ENCODE measurements around the gene PON2. TPM values are rescaled to one million over a fixed set of nuclear protein-coding genes. Genes with fewer than 3 reads are reported as not detected.

Gene PON2
- polyA plus RNA-seq, 3 donors, result 18.2 to 47.8 (median 22.6) TPM

GRCh38 chr7:95375591-95376257 lies 59.1 kb downstream of the PON2 start:
- 69 to 95% (median 92%) methylated on average over 2 of the region's 2 CpGs for WGBS, 3 donors

GRCh38 chr7:95373323-95373722 lies 61.5 kb downstream of the PON2 start:
- WGBS, 3 donors, result 80 to 88% (median 83%) methylated on average over 4 of the region's 4 CpGs
- no peak overlapping the region for H3K27ac ChIP-seq (ENCODE audit: low read depth, low read length)

More at GRCh38 chr7:95375591-95376257, 59.1 kb downstream of the PON2 start:
- no peak overlapping the region for H3K27ac ChIP-seq (ENCODE audit: low read depth, low read length)

DNA sequence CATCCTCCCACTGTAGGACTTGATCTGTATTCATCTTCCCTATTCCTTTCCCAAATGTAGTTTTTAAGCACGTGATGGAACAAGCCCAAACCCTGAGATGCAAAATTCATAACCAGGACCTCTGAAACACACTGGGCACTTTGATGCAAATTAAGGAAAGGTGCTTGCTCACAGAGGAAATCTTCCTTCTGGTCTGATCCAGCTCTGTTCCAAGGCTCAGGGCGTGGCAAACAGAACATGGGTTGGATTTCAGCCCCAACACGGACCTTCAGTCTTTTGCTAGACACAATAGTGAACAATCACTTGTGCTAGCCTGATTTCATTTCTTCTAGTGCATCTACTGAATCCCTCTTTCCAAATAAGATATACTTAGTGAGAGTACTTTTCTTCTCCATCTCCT lies 66.6 kb downstream of the PON2 start:
- WGBS, 3 donors, result 84 to 89% (median 87%) methylated on average over 3 of the region's 3 CpGs

DNA sequence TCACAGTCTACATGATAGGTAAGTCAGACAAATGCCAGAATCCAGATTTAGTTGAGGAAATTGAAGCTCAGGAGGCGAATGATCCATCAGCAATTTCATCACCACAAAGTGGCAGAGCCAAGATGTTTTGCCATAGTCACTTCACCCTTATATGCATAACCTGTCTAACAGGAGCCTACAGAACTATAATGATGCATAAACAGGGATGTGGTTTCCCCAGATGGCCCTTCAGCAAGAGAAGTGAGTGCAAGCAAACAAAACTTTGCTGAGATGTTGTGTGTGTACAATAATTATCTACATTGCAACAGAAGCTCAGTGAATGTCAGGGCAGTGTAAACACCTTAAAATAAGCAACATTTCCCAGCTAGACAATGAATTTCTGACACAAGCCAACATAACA lies 67.2 kb downstream of the PON2 start:
- 76 to 93% (median 87%) methylated on average over 1 of the region's 1 CpG for WGBS, 3 donors
- H3K27ac ChIP-seq (ENCODE audit: low read depth, low read length), result no peak overlapping the region

More for the DNA sequence above, 66.6 kb downstream of the PON2 start:
- H3K27ac ChIP-seq (ENCODE audit: low read depth, low read length), result no peak overlapping the region

GRCh38 chr7:95365151-95365550 lies 69.7 kb downstream of the PON2 start:
- 93 to 100% (median 94%) methylated on average over 1 of the region's 1 CpG for WGBS, 3 donors
- no peak overlapping the region for H3K27ac ChIP-seq (ENCODE audit: low read depth, low read length)

GRCh38 chr7:95357623-95358022 lies 77.2 kb downstream of the PON2 start:
- no peak overlapping the region for H3K27ac ChIP-seq (ENCODE audit: low read depth, low read length)
- 57 to 62% (median 58%) methylated on average over 3 of the region's 3 CpGs for WGBS, 3 donors

Other genes with a start within 250 kb of the PON2 start
- gene PON1, start 110.5 kb downstream of the PON2 start, polyA plus RNA-seq, result under 1 TPM in 1 of 3 donors, not detected in 2; 0.12 TPM
- gene PON3, start 38.7 kb downstream of the PON2 start, polyA plus RNA-seq, result 1 to 10 TPM; 1.8 to 4.4 (median 2.2) TPM
- under 1 TPM; 0.09 to 0.22 (median 0.22) TPM for gene ASB4, start 50.9 kb upstream of the PON2 start, polyA plus RNA-seq
- 100 to 1,000 TPM; 106 to 387 (median 182) TPM for gene PDK4, start 161.5 kb upstream of the PON2 start, polyA plus RNA-seq

Measured in adipose tissue (tissue), 3 donors.